Keratinocyte (primary cell): ENCODE data around the gene RTKN2.

Experiments
- CTCF ChIP-seq, 3 experiments: IDR thresholded peaks in 1 of 3; conservative IDR thresholded peaks in 1 of 3; optimal IDR thresholded peaks in 1 of 3; 2 replicates in 2 of 3; 3 replicates in 1 of 3; pipeline versions ENCODE3 to v1.5.1; 2011; ENCODE audit warnings: low read length in 3 of 3, mild to moderate bottlenecking in 3 of 3, moderate library complexity in 2 of 3, control low read depth in 1 of 3, inconsistent platforms in 1 of 3; ENCODE audit not compliant: insufficient read depth in 2 of 3; ENCODE audit errors: extremely low read depth in 1 of 3
- EZH2 ChIP-seq: IDR thresholded peaks from one replicate; pipeline ENCODE4 v1.6.1; 2012; ENCODE audit warnings: inconsistent platforms, mild to moderate bottlenecking, low read length, moderate library complexity

- TF ChIP-seq EZH2, result no peak
- TF ChIP-seq CTCF (optimal IDR thresholded peaks at IDR 0.05 in 1 of 3, IDR thresholded peaks at IDR 0.05 in 1 of 3, conservative IDR thresholded peaks at IDR 0.05 in 1 of 3; ENCODE audit: extremely low read depth in 1 of 3, insufficient read depth in 2 of 3, low read length in 3 of 3), result no peak
These were observed 37.3 kb downstream of the RTKN2 start for GRCh38 chr10:62231371-62231770.
